Stimulated activated CD8-positive, alpha-beta memory T cell treated with anti-CD3 and anti-CD28 coated beads, Interleukin-15, amount 100 ng/mL, for 1 hour (primary cell): ENCODE measurements around the gene AKR1B15.
"Not testable (repeated sequence)": the region's sequence is repeated elsewhere in the genome, so short reads cannot be mapped to it uniquely, and the experiment has no call there.

Experiments
- DNase-seq: peaks from one replicate; pipeline ENCODE4 v3.0.0-alpha.2; 2020; ENCODE audit warnings: low read depth

Gene AKR1B15

DNA sequence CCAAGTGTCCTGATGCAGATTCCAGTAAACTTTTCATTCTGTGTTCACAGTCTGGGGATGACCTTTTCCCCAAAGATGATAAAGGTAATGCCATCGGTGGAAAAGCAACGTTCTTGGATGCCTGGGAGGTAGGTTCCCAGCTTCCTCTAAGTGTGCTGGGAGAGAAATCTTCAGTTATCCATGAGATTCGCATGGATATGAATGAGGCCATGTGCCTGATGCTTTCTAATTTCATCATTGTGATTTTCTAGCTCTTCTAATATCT, 16.0 kb upstream of the AKR1B15 start:
- DNase-seq = no peak

DNA sequence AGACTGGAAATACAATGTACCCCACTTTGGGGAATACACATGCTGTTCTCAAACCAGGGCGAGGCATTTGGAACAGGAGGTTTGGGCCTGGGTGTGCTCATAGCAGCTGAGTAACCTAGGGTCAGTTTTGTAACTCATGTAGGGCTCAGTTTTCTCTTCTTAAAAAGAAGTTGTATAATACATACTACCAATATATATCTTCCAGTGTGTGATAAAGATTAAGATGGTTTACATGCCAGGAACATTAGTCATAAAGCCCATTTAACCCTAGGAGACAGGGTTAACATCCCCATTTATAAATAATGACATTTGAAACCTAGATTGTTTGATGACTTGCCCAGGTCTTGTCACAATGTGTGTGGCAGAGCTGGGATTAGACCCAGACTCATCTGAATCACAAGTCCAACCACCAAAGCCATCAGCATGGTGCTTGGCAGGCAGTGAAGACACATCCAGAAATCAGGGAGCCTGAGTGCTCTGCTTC, 15.6 kb upstream of the AKR1B15 start:
- DNase-seq = no peak

DNA sequence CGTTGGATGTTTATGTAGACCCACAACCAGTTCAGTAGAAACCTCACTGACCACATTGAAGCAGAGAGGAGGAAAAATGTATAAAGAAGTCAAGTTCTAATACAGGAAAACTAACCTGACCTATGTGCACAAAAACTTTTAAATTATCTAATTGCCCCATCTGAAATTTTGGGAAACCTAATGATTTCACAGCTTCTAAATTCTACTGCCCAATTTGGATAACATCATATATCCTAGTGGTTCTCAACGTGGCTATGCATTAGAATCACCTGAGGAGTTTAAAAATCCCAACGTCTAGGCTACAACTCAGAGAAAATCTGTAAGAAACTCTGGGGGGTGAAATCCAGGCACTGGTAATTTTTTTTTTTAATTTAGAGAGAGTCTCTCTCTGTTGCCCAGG, 14.3 kb upstream of the AKR1B15 start:
- no peak for DNase-seq

DNA sequence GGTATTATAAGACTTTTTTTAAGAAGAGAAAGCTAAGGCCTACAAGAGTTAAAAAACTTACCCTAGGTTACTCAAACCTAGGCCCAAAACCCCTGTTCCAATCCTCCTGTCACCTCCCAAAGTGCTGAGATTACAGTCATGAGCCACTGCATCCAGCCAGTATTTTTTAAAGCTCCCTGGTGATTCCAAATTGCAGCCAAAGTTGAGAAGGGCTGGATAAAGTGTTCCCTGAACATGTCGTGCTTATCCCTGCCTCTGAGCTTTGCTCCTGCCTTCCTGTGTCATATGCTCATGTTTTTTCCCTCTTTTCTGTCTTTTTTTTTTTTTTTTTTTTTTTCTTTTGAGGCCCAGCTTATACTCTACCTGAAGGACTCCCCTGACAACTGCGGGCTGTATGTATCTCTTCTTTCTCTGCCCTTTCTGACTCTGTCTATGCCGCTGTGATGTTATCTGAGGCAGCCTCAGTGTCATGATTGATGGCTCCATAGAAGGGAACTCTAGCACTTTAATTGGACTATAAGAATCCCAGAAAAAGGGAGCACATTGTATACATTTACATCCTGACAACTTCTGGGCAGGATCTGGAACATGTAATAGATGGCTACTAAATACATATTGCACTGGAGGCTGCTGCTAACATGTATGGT, 13.5 kb upstream of the AKR1B15 start:
- no peak for DNase-seq

DNA sequence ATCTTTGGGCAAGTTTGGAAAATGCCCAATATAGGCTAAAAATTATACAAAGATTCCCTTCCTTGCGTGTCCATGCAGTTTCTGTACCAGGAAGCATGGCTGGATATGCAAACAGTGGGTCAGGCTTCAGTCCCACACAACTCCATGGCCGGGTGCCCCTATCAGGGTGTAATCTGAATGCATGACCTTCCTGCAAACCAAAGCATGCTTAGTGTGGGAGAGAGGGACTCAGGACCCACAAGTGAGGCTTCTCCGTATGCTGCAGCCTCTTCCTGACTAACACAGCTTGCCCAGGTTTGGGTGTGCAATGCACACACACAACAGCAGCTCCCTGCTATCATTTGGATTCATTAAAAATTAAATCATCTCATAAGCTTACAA, 13.0 kb upstream of the AKR1B15 start:
- DNase-seq = no peak

DNA sequence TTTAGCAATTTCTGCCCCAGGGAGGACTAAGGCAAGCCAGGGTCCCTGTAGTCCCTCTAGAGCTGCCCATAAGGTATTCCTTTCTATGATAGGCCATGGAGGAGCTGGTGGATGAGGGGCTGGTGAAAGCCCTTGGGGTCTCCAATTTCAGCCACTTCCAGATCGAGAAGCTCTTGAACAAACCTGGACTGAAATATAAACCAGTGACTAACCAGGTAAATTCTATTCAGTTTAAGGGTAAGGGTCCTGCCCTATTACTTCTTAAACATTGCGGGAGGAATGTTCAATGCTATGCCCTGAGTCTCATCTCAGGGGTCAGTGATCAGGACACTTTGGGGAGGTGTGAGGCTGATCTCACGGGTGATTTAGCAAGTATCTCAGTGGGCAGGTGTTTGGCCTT, 12.4 kb upstream of the AKR1B15 start:
- not testable (repeated sequence) for DNase-seq

DNA sequence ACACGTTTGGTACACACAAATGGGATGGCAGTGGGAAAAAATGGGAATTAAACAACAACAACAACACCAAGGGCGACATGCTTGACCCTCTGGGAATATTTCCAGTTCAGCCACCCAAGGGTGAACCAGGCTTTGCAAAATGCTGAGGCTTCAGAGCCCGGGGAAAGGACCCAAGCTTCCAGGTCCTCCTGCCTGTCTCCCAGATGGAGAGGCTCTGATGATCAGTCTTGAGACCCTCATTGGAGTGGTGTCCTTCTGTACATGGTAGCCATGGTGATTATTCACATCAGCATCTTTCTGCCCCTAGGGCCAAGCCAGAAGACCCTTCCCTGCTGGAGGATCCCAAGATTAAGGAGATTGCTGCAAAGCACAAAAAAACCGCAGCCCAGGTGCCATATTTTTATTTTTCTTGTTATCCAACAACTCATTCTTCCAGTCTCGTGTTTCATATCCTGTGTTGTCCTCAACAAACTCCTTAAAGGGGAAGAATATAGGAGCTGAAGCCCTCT, 11.6 kb upstream of the AKR1B15 start:
- DNase-seq = not testable (repeated sequence)

DNA sequence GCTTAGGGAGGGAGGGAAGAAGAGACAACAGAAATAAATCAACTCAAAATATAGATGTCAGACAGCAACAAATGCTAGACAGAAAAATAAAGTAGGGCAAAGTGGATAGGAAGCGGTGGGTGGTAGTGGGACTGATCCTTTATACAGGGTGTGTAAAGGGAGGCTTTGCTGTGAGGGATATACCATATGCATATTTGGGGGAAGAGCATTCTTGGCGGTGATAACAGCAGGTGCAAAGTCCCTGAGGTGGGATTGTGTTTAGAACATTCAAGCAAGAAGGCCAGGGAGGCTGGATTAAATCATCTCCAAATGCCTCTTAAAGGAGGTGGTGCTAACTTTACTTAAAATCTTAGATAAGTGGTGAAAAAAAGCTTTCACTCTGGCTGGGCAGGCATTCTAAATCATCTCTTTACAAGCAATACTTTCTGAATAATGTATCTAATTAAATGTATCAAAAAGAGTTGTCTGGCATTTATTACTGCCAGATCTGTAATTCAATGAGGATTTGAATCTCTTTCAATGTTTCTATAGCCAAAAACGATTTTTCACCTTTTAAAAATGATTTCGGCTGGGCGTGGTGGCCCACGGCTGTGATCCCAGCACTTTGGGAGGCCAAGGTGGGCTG, 9.4 kb upstream of the AKR1B15 start:
- DNase-seq = no peak

DNA sequence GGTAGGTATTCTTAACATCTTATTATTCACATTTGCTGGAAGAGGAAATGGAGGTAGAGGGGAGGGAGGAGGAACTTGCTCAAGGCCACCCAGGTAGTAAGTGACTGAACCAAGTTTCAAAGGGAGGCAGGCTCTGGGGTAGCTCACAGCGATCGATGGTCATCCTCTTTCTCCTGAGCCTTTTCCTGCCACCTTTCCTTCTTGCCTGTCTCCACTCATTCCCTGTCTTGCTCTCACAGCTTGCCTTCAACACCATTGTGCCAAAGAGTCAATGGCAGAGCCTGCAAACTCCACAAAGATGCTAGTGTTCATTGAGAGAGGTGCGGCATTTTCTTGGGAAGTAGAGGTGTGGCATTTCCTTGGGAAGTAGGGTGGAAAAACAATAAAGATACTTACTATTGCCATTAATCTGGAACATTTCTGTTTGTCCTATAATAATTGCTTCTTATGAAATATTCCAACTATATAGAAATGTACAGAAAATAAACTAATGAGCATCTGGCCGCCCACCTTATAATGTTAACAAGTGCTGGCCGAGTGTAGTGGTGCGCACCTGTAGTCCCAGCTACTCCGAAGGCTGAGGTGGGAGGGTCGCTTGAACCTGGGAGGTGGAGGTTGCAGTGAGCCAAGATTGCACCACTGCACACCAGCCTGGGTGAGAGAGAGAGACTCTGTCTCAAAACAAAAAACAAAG, 7.3 kb upstream of the AKR1B15 start:
- not testable (repeated sequence) for DNase-seq

DNA sequence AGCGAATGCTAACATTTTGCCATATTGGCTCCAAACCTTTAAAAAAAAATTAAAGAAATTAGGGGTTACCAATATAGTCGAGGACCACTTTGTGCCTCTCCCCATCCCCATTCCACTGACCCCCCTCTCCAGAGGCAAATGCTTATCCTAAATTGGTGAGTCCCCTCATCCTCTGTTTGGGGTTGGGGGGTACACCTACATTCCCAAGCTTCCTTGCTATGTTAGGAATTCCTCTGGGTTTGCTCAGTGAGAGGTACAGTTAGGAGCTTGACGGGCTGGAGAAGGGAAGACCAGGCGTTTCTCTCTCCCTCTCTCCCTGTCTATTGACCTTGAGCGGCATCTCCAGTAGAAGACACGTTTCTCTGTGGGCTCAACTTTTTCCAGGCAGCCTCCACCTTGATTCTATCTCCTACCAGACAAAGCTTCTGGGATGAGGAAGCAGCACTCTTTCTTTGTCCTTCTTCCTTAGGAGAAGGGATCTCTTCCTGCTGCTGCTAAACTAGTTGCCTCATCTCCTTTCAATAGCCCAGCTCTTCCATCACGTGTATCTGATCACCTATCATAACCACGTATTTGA, 6.6 kb upstream of the AKR1B15 start:
- no peak for DNase-seq

DNA sequence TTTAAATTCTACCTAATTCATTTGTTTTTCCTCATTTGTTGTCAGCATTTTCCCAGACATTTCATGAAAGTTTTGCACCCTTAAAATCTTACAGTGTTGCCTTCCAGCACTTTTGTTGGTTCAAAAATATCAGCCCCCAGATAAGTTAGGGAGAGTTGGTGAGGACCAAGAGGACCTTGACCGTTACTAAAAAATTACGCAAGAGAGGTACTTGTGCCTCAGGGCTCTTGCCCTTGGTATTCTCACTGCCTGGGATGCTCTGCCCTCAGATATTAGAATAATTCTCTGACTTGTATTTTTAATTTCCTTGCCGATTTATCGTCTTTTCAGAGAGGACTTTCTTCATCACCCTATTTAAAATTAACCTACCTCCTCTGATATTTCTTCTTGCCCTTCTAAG, 3.5 kb upstream of the AKR1B15 start:
- DNase-seq = no peak

DNA sequence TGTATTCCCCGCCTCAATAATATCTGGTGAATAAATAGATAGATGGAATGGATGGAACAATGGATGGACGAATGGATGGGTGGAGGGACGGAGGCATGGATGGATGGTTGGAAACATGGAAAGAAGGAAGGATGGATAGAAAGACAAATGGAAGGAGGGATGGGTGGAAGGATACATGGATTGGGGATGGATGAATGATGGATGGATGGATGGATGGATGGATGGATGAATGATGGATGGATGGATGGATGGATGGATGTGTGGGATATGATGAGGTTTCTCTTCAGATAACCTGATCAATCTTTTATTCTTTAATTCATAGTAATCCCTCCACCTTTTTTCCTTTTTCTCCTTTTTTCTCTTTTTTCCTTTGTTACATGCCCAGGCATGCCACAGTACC, 3.0 kb upstream of the AKR1B15 start:
- DNase-seq = no peak

DNA sequence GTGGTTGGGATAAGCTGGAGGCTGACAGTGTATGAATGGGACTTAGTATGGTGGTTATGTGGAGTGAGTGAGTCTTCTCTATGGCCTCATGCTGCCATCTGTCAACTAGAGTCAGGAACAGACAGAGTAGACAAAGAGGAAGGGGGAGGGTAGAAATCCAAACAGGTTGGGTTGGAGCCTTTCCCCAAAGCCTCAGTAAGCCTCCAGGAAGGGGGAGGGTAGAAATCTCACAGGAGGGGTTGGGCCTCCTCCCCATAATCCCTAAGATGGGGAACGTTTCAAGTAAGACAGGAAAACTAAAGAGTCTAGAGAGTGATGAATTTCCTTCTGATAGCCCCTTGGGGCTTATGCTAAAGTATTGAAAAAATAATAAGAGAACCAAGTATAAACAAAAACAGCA, 2.0 kb upstream of the AKR1B15 start:
- DNase-seq = no peak

DNA sequence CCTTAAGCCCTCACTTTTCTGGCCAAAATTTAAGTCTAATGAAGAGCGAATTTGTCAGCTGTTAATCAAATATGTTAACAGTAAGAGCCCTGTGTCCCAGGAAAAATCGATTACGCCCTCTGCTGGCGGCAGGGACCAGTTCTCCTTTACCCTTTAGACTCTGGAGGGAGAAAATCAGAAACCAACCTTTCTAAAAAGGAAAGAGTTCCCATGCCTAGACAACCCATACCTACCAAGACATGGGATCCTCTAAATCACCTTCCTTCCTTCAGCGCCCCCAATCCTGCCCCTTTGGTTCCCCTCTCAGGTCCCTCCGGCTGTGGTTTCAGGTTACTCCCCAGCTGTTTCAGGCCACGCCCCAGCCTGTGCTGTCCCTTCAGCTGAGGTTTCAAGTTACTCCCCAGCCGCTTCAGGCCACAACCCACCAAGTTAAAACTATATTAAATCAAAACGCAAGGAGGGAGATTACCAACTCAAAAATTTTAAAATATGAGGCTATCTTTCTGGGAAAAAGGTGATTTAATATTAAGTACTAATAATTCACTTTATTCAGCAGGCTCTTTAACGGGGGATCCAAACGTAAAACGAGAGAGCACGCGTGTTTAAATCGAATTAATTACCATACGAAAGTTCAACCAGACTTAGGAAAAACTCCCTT, 1.4 kb upstream of the AKR1B15 start:
- DNase-seq = peak; percentile 48

DNA sequence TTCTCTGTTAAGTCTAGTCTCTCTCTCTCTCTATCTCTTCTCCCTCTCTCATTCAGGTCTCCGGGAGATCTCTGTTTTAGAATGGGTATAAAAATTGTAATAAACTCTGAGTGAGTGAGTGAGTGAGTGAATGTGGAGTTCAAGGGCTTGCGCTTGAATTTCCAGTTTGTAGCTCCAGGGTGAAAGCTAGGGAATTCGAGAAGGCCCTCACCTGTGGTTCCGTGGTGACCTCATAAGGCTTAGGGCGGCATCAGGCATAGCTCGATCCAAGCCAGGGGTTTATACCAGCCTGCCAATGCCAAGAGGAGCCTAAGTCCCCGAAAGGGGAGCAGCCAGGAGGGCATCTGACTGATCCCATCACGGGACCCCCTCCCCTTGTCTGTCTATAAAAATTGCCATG, 456 bp downstream of the AKR1B15 start:
- DNase-seq = no peak

DNA sequence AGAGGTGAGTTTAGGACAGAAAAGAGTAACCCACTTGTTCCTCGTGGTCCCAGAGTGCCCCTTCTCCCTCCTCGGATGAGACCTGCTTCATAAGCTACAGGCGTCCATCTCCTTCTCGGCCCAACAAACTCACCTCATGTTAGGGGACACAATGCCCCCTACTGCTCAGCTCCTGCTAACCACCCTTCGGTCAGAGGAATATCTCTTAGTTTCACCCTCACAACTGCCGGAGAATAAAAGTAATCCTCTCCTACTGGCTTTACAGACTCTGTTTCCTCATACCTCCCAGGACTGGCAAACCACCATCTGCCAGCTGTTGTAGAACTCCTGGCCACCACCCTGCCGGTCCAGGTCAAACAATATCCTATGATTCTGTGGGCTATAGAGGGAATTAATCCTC, 3.2 kb downstream of the AKR1B15 start:
- no peak for DNase-seq

DNA sequence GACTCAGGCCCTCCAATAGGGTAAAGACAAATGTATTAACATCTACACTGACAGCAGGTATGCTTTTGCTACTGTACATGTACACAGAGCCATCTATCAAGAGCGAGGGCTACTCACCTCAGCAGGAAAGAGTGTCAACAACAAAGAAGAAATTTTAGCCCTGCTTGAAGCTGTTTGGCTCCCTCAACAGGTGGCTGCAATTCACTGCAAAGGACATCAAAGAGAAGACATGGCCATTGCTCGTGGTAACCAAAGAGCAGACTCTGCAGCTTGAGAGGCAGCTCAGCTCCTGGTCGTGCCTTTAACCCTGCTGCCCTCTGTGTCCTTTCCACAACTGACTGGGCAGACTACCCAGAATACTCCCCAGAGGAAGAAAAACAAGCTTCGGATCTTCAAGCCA, 5.1 kb downstream of the AKR1B15 start:
- no peak for DNase-seq

DNA sequence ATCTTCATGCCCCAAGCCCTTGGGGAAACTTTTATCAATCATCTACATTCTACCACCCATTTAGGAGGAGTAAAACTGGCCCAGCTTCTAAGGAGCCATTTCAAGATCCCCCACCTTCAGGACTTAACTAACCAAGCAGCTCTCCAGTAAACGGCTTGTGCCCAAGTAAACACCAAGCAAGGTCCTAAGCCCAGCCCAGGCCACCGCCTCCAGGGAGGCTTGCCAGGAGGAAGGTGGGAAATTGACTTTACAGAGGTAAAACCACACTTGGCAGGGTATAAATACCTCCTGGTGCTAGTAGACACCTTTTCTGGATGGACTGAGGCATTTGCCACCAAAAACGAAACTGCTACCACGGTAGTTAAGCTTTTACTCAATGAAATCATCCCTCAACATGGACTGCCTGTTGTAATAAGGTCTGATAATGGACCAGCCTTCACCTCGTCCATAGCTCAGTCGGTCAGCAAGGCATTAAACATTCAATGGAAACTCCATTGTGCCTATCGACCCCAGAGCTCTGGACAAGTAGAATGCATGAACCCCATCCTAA, 5.6 kb downstream of the AKR1B15 start:
- no peak for DNase-seq

DNA sequence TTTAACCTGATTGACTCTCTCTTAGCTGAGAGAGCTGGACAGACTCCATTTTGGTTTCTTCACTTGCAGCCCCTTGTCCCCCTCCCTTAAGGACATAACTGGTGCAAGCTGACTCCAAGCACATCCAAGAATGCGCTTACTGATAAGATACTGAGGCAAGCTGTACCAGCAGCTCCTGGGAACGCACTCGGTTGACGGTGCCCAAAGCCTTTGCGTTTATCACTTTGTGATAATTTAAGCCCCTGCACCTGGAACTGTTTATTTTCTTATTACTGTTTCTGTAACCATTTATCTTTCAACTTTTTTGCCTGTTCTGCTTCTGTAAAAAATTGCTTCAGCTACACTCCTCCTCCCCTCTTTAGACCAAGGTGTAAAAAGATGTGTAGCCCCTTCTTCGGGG, 8.5 kb downstream of the AKR1B15 start:
- DNase-seq = no peak

DNA sequence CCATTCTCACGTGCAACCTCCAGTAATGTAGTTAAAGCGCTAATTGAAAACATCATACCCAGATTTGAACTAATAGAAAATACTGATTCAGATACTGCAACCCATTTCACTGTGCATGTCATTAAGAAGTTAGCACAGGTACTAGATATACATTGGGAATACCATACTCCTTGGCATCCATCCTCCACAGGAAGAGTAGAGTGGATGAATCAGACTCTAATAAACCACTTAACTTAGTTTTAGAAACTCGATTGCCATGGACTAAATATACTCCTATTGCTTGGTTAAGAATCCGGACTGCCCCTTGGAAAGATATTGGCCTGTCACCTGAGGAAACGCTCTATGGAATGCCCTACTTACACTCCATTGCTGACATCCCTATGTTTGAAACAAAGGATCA, 9.5 kb downstream of the AKR1B15 start:
- DNase-seq = no peak

DNA sequence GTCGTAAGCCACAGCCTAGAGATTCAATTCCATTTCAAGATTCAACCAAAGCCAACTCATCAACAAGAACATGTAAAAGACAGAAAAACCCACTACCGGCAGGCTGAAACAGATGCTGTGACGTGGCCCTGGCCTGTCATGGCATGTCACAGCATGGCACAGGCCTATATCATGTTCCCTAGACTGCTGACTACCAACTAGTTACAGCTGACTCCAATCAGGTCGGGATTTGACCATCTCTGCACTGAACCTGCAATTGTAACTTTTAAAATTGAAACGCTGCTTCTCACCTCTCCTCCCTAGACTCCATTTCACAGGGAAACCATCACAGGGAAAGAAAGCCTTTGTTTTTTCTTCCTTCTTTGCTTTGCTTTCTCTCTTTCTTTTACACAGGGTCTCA, 12.7 kb downstream of the AKR1B15 start:
- DNase-seq = not testable (repeated sequence)

DNA sequence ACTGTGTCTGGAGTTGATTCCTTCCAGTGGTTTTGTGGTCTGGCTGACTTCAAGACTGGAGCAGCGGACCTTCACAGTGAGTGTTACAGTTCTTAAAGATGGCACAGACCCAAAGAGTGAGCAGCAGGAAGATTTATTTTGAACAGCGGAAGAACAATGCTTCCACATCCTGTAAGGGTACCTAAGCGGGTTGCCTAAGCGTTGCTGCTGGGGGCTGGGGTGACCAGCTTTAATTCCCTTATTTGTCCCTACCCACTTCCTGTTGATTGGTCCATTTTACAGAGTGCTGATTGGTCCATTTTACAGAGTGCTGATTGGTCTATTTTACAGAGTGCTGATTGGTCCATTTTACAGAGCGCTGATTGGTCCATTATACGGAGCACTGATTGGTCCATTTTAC, 13.2 kb downstream of the AKR1B15 start:
- no peak for DNase-seq

DNA sequence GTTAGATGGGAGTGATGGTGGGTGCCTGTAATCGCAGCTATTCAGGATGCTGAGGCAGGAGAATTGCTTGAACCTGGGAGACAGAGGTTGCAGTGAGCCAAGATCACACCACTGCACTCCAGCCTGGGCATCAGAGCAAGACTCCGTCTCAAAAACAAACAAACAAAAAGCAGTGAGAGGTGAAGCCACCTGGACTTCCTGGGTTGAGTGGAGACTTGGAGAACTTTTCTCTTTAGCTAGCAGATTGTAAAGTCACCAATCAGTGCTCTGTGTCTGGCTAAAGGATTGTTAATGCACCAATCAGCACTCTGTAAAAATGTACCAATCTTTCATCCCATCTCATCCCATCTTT, 14.5 kb downstream of the AKR1B15 start:
- DNase-seq = not testable (repeated sequence)
